Peyer's patch (tissue), 4 donors: ENCODE results near the gene EFL1.
A peak's percentile ranks its signal among the peaks of the same experiment; 100 is the strongest.
"Not testable (repeated sequence)": the region's sequence is repeated elsewhere in the genome, so short reads cannot be mapped to it uniquely, and the experiment has no call there.

Experiments
- CTCF ChIP-seq, 6 experiments: fragments of 450-650 bp in 4 of 6; fragments of 200-600 bp in 2 of 6; sonication (generic) in 1 of 6; IDR thresholded peaks; one replicate each; pipeline ENCODE4 v1.5.1; 2017 to 2019; ENCODE audit warnings: antibody characterized with exemption in 6 of 6, mild to moderate bottlenecking in 3 of 6, moderate library complexity in 1 of 6
- POLR2A ChIP-seq, 2 donors: fragments of 450-650 bp; IDR thresholded peaks; one replicate each; pipeline ENCODE4 v1.5.1; 2017; ENCODE audit warnings: antibody characterized with exemption in 2 of 2, mild to moderate bottlenecking in 2 of 2, moderate library complexity in 2 of 2

- peak in 4 of 6 experiments; percentile 9 to 35 (median 32) for TF ChIP-seq CTCF (IDR thresholded peaks at IDR 0.05)
- not testable (repeated sequence) for TF ChIP-seq POLR2A (IDR thresholded peaks at IDR 0.05)
Observed at GRCh38 chr15:82221535-82221934, 41.0 kb downstream of the EFL1 start.
